Epithelial cell of prostate (primary cell): Measurements from ENCODE around the gene C2orf81.
"Not testable (repeated sequence)": the region's sequence is repeated elsewhere in the genome, so short reads cannot be mapped to it uniquely, and the experiment has no call there.

Experiments
- DNase-seq: peaks from one replicate; pipeline ENCODE4 v3.0.0-alpha.2; 2011; ENCODE audit warnings: low read depth, low spot score
- H3K27ac ChIP-seq: fragments of 450-650 bp; 2 replicates; pipeline ENCODE4 v1.5.1; 2017; ENCODE audit warnings: mild to moderate bottlenecking

Gene C2orf81

DNA sequence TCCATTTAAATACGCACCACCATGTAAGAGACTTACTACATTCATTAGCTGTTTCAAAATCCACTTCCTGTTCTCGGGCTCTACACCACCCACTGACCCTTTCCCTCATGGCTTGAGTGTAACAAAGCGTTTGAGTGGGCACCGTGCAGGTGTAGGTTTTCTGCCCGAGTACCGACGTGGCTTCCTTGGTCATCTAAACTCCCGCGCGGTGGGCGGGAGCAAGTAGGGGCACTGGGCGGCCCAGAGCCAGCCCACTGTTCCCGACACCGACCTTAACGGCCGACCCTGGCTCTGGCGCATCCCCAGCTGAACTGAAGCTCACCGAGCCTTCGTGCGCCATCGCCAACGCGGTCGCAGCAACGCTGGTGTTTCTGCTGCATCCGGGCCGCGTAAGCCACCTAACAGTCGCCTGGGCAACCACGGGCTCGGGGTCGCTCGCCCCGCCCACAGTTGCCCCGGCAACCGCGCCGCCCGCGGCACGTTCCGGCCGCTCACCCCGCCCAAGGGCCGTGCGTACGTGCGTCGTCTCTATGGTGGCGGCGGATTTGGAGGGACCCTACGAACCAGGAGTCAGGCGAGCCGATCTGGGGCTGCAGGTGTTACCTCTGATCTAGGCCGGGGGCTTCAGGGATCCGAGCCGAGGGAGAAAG lies at the start of gene C2orf81, which contains the start of gene WDR54:
TSS of gene C2orf81 (minus strand) at position 399 of the 650 bp plus-strand sequence. CDS start at position 340, 59 bp downstream.
TSS of gene WDR54 (plus strand) at position 510 of the 650 bp plus-strand sequence. CDS start 424 bp downstream, outside the sequence.
- peak within 1 kb of the TSS; percentile 99 for H3K27ac ChIP-seq
- no peak for DNase-seq

DNA sequence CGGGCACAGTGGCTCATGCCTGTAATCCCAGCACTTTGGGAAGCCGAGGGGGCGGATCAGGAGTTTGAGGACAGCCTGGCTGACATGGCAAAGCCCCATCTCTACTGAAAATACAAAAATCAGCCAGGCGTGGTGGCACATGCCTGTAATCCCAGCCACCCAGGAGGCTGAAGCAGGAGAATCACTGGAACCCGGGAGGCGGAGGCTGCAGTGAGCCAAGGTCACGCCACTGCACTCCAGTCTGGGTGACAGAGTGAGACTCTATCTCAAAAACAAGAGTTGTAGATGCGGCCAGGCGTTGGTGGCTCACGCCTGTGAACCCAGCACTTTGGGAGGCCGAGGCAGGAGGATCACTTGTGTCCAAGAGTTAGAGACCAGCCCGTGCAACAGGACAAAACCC lies 49.3 kb upstream of the C2orf81 start:
- peak overlapping the region; percentile 91 for H3K27ac ChIP-seq
- DNase-seq: not testable (repeated sequence)

DNA sequence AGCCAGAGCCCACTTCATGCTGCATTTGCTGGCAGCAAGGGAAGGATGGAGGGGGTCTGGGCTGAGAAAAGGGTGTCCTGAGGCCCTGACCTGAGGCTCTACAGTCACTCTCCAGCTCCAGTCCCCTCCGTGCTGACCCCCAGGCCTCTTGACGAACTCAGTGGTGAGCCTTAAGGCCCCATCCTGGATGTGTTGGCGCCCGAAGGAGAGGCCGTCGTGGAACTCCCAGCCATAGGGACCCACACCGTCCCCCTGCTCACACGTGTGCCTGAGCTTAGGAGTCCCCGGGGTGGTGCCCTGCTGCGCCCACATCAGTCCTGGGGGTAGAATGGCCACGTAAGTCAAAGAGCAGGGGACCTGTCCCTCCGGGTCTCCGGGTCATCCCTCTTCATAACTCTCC lies 43.0 kb upstream of the C2orf81 start:
- no peak for DNase-seq
- peak overlapping the region; percentile 78 for H3K27ac ChIP-seq

DNA sequence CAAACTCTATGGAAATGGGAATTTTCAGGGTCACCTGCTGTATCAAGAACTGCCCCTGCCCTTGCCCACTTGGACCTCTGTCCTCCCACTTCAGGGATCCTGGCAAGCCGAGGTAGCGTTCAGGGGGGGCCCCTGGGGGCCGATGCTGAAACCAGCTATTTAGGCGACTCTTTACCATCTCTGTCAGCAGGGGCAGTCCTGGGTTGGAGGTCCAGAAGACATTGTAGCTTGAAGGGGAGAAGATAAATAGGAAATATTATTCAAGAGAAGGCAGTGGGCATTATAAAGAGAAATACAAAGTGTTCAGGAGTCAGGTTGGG lies 41.3 kb upstream of the C2orf81 start:
- DNase-seq: no peak
- no peak overlapping the region for H3K27ac ChIP-seq

DNA sequence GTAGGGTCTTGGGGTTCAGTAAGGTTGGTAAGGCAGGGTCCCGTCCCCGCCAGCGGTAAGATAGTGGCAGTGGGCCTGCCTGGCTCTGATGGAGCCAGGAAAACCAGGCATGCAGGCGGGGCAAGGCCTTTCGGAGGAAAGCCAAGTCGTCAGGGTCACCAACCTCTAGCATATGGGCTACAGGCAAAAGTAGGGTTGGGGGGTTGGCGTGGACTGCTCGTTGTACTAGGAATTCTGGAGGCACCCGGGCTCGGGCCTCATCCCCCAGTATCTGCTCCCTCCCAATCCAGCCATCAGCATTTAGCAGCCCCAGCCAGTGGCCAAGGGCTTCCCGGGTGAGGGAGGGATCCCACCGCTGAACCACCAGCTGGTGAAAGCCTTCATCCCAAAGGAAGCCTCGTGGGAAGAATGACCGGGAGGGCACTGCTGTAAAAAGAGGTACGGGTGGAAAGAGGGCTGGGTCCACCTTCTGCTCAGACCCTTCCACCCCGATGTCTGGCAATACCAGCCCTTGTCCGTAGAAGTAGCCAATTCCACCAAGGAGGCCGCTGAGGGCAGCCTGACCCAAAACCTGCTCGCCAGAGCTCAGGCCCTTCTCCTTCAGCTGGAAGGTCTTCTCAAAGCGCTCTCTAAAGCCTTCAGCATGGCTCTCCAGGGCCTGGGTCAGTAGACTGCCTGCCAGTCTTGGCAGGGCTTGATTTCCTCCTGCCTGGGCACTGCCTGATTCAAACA lies 40.8 kb upstream of the C2orf81 start:
- DNase-seq: no peak
- no peak overlapping the region for H3K27ac ChIP-seq

DNA sequence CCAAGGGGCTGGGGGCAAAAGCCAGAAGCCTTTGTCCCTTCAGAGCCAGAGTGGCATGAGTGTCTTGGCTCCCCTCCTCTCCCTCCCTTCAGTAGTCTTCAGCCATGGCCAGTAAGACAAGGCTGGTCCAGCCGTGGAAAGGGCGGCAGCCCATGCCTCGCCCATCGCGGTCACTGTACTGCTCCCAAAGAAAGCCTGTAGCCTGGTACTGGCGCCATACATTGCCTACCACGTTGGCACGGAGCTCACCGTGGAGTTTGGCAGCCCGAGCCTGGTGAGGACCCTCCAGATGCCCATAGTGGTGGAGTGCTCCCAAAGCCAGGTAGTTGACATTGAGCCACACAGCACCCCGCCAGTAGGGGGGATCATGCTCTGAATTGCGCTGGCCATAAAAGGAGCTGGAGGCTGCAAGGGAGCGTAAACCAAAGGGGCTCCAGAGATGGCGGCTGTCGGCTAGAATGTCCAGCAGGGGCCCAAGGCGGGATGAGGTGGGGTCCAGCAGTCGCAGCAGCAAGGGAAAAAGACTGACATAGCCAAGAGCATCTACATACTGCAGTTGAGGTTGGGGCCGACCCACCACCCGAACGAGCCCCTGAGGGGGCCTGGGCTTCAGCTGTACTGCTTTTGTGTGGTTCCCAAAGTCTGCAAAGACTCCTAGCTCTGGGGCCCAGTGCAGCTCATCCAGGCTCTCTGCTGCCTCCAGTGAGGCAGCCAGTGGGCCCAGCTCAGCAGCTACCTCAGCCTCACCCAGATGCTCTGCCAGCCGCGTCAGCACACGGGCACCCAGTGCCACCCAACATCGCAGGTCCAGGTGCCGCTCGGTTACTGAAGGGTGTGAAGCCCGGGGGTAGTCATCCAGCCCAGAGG lies 40.0 kb upstream of the C2orf81 start:
- no peak for DNase-seq
- H3K27ac ChIP-seq: no peak overlapping the region

DNA sequence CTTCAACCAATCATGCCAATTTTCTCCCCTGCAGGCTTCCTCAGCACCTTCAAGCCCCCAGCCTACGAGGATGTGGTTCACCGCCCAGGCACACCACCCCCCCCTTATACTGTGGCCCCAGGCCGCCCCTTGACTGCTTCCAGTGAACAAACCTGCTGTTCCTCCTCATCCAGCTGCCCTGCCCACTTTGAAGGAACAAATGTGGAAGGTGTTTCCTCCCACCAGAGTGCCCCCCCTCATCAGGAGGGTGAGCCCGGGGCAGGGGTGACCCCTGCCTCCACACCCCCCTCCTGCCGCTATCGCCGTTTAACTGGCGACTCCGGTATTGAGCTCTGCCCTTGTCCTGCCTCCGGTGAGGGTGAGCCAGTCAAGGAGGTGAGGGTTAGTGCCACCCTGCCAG lies 38.8 kb upstream of the C2orf81 start:
- H3K27ac ChIP-seq, DNase-seq: not testable (repeated sequence)

DNA sequence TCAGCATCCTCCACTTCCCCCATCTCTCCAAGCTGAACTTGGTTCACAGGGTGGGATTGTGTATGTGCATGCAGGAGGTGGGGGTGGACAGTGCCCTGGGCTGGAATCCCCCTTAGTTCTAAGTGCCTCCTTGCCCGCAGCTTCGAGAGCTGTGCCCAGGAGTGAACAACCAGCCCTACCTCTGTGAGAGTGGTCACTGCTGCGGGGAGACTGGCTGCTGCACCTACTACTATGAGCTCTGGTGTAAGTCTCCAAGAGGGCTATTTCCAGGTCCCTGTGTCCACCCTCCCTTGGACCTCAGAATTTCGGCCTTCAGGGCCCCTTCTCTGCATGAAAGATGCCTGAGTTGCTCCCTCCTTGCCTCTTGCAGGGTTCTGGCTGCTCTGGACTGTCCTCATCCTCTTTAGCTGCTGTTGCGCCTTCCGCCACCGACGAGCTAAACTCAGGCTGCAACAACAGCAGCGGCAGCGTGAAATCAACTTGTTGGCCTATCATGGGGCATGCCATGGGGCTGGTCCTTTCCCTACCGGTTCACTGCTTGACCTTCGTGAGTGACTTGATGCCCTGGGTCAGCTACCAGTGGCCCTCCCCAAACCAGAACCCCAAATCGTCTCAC lies 38.2 kb upstream of the C2orf81 start:
- not testable (repeated sequence) for DNase-seq, H3K27ac ChIP-seq

DNA sequence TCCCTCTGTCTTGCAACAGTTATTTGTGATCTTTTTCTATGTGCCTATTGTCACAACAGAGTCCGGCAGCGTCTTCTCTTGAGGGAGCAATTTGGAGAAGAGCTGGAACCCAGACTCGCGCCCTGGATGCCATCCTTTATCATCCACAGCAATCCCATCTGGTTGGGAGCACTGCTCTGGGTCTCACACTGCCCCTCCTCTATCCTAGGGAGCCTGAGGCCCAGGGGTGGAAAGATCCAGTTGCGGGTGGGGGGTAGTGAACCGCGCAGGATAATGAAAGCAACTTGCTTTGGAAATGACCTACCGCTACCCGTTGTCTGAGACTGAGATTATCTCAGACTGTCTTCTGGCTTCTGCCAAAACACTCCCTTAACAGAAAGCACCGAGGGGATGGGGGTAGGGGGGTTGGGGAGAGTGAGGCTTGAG lies 37.5 kb upstream of the C2orf81 start:
- H3K27ac ChIP-seq: peak overlapping the region; percentile 92
- no peak for DNase-seq

DNA sequence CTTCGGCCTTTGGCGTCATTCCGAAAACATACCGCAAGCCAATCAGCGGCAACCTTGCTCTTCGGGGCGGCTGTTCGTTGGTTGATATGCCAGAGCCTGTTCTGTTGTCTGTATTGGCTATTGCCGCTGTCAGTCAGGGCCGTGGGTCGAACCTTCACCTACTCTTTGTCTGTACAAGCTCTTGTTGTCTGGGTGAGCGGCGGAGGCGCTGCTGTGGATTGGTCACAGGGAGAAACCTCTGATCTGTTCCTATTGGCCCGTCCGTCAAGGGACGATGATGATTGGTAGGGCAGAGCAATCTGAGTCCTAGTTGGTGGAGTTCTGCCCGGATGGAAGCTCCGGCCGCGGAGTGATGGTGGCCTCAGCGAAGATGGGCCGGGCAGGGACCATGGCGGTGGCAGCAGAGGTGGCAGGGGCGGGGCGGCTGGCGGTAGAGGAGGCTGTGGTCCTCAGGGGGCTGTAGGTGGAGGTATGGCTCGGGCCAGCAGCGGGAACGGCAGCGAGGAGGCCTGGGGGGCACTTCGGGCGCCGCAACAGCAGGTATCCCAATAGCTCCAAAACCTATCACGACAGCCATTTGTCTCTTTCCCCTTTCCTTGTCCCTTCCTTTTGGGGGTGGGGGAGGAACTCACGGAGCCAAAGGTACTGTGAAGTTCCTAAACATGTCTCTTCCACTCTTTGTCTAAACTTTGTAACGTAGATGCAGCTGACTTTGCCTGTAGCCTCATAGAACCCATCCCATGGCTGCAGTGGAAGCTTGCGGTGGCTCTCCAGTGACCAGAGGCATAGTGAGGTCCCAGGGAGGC lies 36.9 kb upstream of the C2orf81 start, which contains the start of gene WBP1:
TSS of gene WBP1 (plus strand) at position 307 of the 806 bp plus-strand sequence. CDS start at position 472, 165 bp downstream.
- H3K27ac ChIP-seq: peak within 1 kb of the TSS; percentile 92
- DNase-seq: peak; percentile 100

DNA sequence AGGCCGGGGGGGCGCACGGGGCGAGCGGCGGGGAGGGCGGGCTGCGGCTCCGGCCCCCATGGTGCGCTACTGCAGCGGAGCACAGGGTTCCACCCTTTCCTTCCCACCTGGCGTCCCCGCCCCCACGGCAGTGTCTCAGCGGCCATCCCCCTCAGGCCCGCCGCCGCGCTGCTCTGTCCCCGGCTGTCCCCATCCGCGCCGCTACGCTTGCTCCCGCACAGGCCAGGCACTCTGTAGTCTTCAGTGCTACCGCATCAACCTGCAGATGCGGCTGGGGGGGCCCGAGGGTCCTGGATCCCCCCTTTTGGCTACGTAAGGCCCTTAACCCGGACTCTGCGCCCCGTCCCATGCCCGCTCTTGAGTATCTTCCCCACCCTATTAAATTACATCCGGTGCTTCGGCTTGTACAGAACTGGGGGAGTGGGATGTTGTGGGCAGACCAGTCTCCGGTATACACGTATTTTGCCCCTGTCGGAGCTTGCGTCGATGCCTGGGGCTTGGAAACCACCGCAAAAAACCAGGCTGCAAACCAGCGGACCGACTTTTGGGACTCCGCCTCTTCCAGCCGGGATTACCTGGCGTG lies 36.2 kb upstream of the C2orf81 start:
- DNase-seq: no peak
- H3K27ac ChIP-seq: peak overlapping the region; percentile 92

DNA sequence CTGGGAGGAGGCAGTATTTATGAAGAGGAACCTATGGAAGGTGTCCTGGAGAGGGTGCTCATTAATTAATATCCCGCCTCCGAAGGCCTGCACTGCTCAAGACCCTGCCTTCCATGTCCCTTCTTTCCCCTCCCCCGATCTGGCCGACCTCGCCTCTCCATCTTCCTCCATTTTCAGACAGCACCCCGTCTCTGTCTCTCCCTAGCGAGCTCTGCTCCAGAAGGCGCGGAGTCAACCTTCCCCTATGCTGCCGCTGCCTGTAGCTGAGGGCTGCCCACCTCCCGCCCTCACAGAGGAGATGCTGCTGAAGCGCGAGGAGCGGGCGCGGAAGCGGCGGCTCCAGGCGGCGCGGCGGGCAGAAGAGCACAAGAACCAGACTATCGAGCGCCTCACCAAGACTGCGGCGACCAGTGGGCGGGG lies 35.7 kb upstream of the C2orf81 start:
- peak overlapping the region; percentile 92 for H3K27ac ChIP-seq
- DNase-seq: no peak

DNA sequence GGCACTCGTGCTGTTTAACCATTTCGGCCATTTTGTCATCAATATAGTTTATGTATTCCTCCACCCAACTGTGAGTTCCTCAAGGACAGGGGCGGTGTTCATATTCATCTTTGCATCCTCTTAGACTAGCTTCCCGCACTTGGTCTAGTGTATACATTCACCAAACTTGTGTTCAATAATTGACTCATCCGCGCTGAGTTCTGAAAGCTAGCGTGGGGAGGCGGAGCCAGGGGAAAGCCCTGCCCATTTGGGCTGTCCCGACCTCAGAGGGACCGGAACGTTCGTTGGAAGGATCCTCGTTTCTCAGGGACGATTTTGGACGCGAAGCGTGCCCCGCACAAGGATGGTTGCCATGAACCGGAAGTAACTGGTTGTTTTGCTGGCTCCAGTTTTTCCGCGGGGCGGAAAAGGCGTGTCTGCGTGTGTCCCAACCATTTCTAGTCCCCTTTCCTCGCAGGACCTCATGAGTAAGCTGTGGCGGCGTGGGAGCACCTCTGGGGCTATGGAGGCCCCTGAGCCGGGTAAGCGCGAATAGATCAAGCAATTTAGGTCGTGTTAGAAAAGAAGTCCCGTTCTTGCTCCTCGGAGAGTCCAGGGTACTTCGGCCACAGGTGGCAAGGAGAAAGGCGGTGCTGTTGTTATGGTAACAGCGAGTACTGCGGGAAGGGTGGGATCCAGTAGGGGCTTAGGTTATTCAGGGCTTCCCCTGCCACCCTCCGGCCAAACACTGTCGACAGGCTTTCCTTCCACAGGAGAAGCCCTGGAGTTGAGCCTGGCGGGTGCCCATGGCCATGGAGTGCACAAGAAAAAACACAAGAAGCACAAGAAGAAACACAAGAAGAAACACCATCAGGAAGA lies 33.5 kb upstream of the C2orf81 start, which contains the start of gene INO80B:
TSS of gene INO80B (plus strand) at position 434 of the 858 bp plus-strand sequence. CDS start at position 464, 30 bp downstream.
- peak within 1 kb of the TSS; percentile 44 for H3K27ac ChIP-seq
- DNase-seq: peak; percentile 96

DNA sequence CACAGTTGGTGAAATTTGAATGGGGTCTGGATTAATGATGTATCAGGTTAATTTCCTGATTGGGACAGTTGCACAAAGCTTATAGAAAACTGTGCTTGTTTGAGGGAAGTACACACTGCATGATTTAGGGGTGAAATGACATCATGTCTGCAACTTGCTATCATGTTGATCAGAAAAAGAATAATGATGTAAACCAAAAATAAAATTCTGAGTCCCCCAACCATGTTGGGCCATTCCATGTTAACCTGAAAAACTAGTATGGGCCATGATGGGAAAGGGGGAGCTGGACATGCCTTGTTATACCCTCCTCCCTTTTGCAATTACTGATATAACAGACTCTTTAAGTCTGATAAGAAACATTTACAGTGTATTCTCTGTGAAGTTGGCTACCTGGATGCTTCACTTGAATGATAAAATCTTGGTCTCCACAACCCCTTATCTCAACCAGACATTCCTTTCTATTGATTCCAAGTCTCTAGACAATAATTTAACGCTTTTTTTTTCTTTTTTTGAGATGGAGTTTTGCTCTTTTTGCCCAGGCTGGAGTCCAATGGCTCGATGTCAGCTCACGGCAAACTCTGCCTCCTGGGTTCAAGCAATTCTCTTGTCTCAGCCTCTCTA lies 29.3 kb upstream of the C2orf81 start:
- no peak for DNase-seq

DNA sequence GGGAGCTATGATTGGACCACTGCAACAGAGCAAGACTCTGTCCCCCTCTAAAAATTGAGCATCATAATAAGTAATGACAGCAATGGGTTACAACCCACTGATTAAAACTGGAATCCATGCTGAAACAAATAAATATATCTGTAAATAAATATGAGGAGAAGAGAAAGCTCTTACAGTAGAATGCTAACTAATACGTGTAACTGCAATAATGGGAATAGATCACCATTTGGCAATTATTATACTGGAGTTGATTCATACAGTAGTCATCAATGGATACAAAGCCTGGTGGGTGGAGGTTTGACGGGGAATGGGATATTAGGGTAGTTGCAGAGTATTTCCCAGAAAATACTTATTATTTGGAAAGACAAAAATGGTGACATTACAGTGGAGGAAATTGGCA lies 27.4 kb upstream of the C2orf81 start:
- no peak for DNase-seq
- H3K27ac ChIP-seq: no peak overlapping the region

More for the DNA sequence above, 29.3 kb upstream of the C2orf81 start:
- H3K27ac ChIP-seq: no peak overlapping the region

DNA sequence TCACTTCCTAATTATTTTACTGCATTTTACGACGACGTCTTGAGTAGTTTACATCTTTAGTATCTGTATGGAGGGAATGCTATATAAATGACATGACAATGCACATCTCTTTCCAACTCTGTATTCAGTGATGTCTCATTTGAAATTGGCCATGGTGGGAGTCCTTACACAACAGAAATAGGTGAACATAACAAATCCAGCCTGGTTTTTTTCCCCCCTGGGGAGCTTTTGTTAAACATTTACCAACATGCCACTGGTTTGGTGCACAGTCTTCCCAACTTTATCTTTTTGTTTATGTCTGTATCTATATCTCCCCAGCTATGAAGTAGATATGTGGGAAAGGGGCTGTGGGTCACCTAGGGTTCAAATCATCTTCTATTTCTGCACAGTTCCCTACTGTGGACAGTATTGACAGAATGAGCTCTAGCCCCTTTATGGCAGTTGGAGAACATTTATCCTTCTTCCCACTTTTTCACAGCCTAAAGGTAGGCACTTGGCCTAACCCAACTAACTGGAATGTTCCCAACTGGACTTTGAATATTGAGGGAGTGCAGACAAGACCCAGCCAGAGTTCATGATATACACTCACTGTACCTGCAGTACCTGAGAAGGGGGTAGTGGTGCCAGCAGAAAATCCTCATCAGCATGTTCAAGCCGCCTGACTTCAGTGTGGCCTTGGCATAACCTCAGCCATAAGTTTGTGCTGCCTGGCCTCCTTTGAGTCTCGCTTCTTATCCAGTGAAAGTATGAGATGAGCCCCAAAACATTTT lies 26.0 kb upstream of the C2orf81 start:
- no peak for DNase-seq
- no peak overlapping the region for H3K27ac ChIP-seq
